ENCODE results near the gene RNASE8. TPM values are rescaled to one million over a fixed set of nuclear protein-coding genes. Genes with fewer than 3 reads are reported as not detected.

Gene RNASE8
- total and polyA plus RNA-seq, 2 of the 8 experiments (the other 6 are each of a cell fraction or from before 2014, with no cell fraction given): not detected

DNA sequence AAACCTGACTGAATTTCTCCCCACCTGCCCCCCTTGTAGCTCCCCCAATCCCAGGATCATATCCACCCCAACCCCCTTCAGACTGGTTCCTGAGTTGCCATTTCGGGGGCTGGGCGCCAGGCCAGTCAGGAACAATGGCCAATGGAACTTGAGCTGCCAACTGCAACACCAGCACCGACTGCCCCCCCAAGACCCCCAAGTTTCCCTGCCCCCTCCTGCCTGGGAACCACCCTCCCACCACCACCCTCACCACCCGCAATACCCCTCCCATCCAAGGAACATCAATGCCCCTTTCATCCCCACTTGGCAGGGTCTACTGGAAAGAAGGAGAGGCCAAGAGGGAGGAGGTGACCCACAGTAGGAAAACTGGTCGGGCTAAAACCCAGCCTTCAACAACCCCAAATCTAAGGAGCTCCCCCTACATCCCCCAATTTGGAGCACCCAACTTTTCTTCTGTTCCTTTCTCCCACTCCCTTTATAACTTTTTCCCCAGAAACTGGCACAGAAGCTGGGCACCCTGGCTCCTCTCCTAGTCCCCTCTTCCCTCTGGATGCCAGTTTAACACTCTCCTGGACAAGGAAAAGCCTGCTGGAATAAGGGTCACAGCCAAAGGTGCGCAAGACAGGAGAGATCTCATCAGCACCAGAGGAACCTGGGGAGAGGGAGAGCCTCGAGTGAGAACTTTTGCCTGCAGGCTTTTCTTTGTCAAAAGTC is 31.2 kb upstream of the RNASE8 start:
- Histone ChIP-seq H2BK20ac (ENCODE audit: low read length) (peak overlapping the region; percentile 84; the same call in 1 of the 2 replicates), H3K9ac (replicated peaks in 1 of 4; ENCODE audit: extremely low read depth in 1 of 4, low read depth in 3 of 4, low read length in 3 of 4) (0 out of 7 replicates have a peak overlapping the region, but pooled peaks of 1 of the 4 experiments have one; percentile 50), H3K23ac (ENCODE audit: insufficient read length) (no peak overlapping the region), H3K4ac (replicated peaks; ENCODE audit: insufficient read length, low read depth, low read length) (no peak overlapping the region), H3K79me1 (ENCODE audit: low read depth, low read length) (no peaks in the 10 kb centered on the region), H3K14ac (ENCODE audit: insufficient read length) (no peak overlapping the region), H3K27me3 (replicated peaks in 1 of 4; ENCODE audit: control insufficient read depth in 3 of 4, extremely low read depth in 1 of 4, insufficient read depth in 3 of 4, low read length in 3 of 4) (peaks cover 2 to 25% (median 22%) of the 10 kb centered on the region in 4 experiments; a peak in 6 of 7 replicates), H2BK120ac (replicated peaks; ENCODE audit: low read depth, low read length) (peak overlapping the region; percentile 1), H2AFZ (ENCODE audit: low read length) (no peak overlapping the region), H2BK5ac (ENCODE audit: low read depth, low read length) (peak overlapping the region; percentile 93), H3K27ac (ENCODE audit: low read depth, low read length) (no peak overlapping the region), H3K4me3 (ENCODE audit: extremely low read depth in 1 of 4, insufficient read depth in 2 of 4, low read depth in 3 of 4, low read length in 4 of 4) (peak overlapping the region; percentile 44 to 92 (median 56); a peak in 6 of 8 replicates), H3K23me2 (ENCODE audit: low read depth, low read length) (peaks cover 17% of the 10 kb centered on the region), H2AK5ac (ENCODE audit: low read depth, low read length) (no peak overlapping the region; the same call in 1 of the 2 replicates), H4K5ac (ENCODE audit: insufficient read length, low read depth, low read length) (no peak overlapping the region), H4K91ac (replicated peaks; ENCODE audit: insufficient read length, low read length) (peak overlapping the region; percentile 56), H4K20me1 (replicated peaks in 1 of 2; ENCODE audit: control insufficient read depth in 1 of 2, insufficient read depth in 2 of 2, low read length in 2 of 2) (no peaks in the 10 kb centered on the region), H4K8ac (ENCODE audit: extremely low read depth, insufficient read depth, low read length) (no peak overlapping the region), H3K4me2 (ENCODE audit: insufficient read depth in 1 of 2, low read depth in 2 of 2, low read length in 2 of 2) (peak overlapping the region; percentile 93 to 94), H2BK12ac (ENCODE audit: low read depth, low read length) (peak overlapping the region; percentile 98), H3K36me3 (ENCODE audit: control insufficient read depth in 2 of 4, insufficient read depth in 4 of 4, low read length in 3 of 4) (0 out of 8 replicates have a peak, but pooled peaks cover 0 to 1% (median 0%) of the 10 kb centered on the region in 4 experiments), H3K4me1 (replicated peaks in 1 of 4; ENCODE audit: control insufficient read depth in 3 of 4, insufficient read depth in 4 of 4, low read length in 3 of 4) (peaks cover 4 to 22% (median 14%) of the 10 kb centered on the region in 4 experiments; a peak in 6 of 7 replicates), H3K56ac (replicated peaks; ENCODE audit: insufficient read length, low read depth, low read length) (no peak overlapping the region), H3K18ac (ENCODE audit: extremely low read depth, low read length) (peak overlapping the region; percentile 93; the same call in 1 of the 2 replicates), H2BK15ac (ENCODE audit: low read length) (peak overlapping the region; percentile 26; the same call in 1 of the 2 replicates), H3K79me2 (ENCODE audit: control insufficient read depth in 1 of 2, insufficient read depth in 2 of 2, low read length in 2 of 2) (no peaks in the 10 kb centered on the region), H3K9me3 (ENCODE audit: insufficient read depth in 2 of 2, low read depth in 1 of 2, low read length in 1 of 2) (no peaks in the 10 kb centered on the region)
- ChIA-PET CTCF (ENCODE audit: partially characterized antibody) (interaction anchor here (0.7 to 2.6 kb wide), 14 partner anchors 9 to 1811 kb away, joined by 3 to 18 read pairs (median 4); partner anchors contain the start of genes ARHGEF40 and TMEM253), POLR2A (ENCODE audit: partially characterized antibody) (interaction anchor here (1.0 to 2.3 kb wide), 16 partner anchors 8 to 74 kb away, joined by 3 to 10 read pairs (median 4); partner anchors contain the start of gene RNASE13)
- DNase-seq (ENCODE audit: low read depth in 1 of 2, low spot score in 2 of 2) (no peak), FAIRE-seq (no peak)
- TF ChIP-seq RBBP5 (IDR thresholded peaks at IDR 0.05; ENCODE audit: borderline replicate concordance, low read depth, low read length) (0 out of 2 replicates have a peak, but pooled peaks have one; percentile 14), ZNF274 (IDR thresholded peaks at IDR 0.05; ENCODE audit: borderline replicate concordance, extremely low read depth, low read length) (no peak)
- WGBS, 2 experiments (ENCODE audit: extremely low coverage in 1 of 2, insufficient coverage in 1 of 2, insufficient read length in 1 of 2, insufficient replicate concordance in 2 of 2, low coverage in 1 of 2, low lambda C conversion rate in 2 of 2, missing lambda C conversion rate in 1 of 2): 59% methylated on average over 4 of the region's 7 CpGs; no CpG with 5 or more reads in 1 of the 2 experiments
